OCI-LY1 (cell line): ENCODE results near the gene UCN3.

ENCODE experiments used
- CTCF ChIP-seq: fragments of 200-600 bp; sonication (generic), shearing (Covaris generic); IDR thresholded peaks from 2 replicates; pipeline ENCODE4 v1.5.1; 2017; ENCODE audit warnings: mild to moderate bottlenecking, antibody characterized with exemption, low read length, moderate library complexity, mixed read lengths
- EZH2 ChIP-seq: fragments of 200-600 bp; sonication (generic), shearing (Covaris generic); IDR thresholded peaks from 2 replicates; pipeline ENCODE4 v1.8.0; 2017; ENCODE audit warnings: borderline replicate concordance, mixed run types, mild to moderate bottlenecking, antibody characterized with exemption, low read length, moderate library complexity, mixed read lengths

GRCh38 chr10:5323446-5323845 is 41.3 kb upstream of the UCN3 start:
- TF ChIP-seq CTCF: no peak
- no peak for TF ChIP-seq EZH2
